ENCODE measurements around the gene YKT6.

YKT6 gene

DNA sequence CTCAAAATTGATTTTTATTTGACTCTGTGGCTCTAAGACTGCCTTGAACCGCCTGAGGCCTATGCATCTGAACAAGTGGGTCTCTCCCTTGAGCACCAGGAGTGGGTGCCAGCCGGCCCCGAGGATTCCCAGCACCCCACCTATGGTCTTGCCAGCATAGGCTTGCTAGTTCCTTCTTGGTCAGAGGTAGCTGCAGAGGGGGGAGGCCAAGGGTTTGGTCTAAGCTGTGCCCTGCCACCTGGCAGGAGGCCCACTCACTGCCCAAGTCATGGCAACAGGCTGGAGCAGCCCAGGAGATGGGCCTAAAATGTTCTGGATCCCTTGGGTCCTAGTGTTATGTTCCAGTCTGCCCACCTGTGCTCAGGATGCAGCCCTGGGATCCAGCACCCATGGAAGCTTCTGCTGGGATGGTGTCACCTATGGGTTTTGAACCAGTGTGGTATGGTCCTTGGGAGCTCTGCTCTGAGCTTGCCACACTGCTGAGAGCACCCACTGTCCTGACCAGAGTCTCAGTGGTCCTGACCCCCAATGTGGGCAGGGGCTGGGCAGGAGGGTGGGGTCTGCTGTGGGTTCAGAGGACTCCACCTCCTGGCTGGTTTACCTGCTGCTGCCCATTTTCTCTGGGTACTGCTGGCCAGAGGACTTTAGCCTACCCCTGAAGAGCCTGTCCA, 12.6 kb downstream of the YKT6 start:
- no peak for FAIRE-seq

DNA sequence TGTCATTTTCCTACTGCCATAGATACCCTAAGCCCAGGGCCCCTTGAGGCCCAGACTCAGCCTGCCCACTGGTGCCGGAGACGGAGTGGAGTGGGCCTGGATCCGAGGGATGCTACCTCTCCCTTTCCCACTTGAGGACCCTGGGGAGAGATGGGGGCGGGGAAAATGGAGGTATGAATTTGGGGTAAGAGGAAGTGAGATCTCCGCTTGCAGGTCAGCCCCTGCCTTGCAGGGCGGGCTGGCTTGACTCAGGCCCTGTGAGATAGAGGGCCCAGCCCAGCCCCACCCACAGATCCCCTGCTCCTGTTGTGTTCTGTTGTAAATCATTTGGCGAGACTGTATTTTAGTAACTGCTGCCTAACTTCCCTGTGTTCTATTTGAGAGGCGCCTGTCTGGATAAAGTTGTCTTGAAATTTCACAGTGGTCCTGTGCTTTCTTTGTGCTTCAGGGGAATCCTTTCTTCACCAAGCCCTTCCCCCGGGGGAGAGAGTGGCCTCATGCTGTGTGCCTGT, 13.2 kb downstream of the YKT6 start:
- no peak for DNase-seq (ENCODE audit: insufficient read length, low spot score)
- no peak for FAIRE-seq
- TF ChIP-seq POLR2A (IDR thresholded peaks at IDR 0.05; ENCODE audit: low read depth, low read length): no peak

More for the DNA sequence above, 12.6 kb downstream of the YKT6 start:
- no peak for TF ChIP-seq POLR2A (IDR thresholded peaks at IDR 0.05; ENCODE audit: low read depth, low read length)
- no peak for DNase-seq (ENCODE audit: insufficient read length, low spot score)

DNA sequence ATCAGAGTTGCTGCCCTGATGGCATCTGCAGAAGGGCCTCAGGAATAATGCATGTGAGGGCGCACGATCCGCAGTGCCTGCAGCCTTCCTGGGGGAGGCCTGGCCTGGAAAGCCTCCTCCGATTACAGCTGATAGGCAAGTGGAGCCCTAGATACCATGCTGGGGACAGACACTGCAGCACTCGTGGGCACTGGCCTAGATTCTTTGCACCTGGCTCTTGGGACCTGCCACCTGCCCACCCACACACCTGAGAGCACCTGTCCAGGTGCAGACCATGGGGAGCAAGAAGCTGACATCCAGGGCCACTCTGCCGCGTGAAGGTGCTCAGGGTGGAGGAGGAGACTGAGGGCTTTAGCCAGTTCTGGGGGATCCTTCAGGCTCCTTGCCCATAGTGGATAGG, 14.8 kb downstream of the YKT6 start:
- DNase-seq (ENCODE audit: insufficient read length, low spot score) (no peak), FAIRE-seq (no peak)
- no peak for TF ChIP-seq POLR2A (IDR thresholded peaks at IDR 0.05; ENCODE audit: low read depth, low read length)

DNA sequence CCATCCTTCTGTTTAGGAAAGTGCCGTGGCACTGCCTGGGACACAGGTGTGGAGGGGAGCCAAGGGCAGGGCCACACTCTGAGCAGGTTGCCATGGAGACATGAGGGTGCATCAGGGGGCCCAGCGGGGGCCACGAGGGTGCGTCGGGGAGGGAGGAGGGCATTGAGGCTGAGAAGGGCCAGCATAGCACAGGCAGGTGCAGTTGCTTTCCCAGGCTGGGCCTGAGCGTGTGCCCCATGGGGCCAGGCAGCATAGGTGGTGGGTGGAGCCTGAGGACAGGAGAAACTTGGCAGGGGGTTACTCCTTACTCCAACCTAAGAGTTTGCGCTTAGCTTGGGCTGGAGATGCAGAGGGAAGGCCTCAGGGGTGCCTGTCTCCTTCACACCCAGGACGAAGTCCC, 15.2 kb downstream of the YKT6 start:
- FAIRE-seq (no peak), DNase-seq (ENCODE audit: insufficient read length, low spot score) (no peak)
- TF ChIP-seq POLR2A (IDR thresholded peaks at IDR 0.05; ENCODE audit: low read depth, low read length): no peak

DNA sequence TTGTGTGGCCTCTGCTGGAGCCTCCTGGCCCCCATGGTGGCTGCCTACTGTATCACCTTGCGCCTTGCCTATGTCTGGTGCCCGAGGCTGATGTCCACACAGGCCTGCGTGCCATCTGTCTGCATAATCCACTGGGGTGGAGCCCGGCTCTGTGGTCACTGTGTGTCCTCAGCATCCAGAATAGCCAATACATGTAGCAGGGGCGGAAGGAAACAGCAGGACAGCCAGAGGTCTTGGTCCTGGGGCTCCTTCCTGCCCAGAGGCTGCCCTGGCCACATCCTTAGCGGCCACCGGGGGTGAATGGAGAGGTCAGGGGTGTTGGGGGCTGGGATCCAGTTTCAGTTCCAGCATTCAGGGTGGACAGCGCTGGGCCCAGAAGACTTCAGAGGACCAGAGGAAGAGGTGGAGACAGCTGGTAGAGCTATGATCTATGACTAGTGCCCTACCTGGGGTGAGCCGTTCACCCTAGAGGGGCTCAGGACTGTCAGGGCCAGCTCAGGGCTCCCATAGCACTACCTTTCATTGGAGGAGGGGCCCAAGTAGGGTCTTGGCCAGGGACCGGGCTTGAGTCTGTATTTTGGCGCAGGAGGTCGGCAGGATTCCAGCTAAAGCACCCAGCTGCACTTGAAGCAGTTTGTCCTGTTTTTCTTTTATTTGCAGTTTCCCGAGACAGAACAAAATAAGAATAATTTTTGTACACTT, 15.9 kb downstream of the YKT6 start:
- no peak for TF ChIP-seq POLR2A (IDR thresholded peaks at IDR 0.05; ENCODE audit: low read depth, low read length)
- FAIRE-seq: no peak
- DNase-seq (ENCODE audit: insufficient read length, low spot score): no peak

DNA sequence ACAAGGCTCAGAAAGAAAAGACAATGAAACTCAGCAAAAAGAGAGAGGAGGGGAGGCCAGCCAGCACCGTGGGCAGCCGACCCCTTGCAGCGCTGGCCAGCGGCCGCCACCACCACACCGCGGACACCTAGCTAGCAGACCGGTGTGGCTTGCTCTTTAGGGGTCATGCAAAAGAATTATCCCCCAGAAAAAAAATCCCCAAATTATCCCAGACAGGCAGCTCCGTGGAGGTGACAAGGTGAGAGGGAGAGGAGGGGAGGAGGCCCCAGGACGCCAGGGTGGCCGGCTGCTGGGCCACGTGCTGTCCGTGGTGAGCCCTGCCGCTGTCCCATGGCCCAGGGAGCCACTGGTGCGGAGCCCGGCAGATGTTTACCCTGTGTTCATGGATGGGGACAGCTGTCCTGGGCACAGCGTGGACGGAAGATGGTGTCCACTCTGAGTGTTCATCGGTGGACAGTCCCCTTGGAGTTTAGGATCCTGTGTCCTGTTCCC, 16.5 kb downstream of the YKT6 start:
- TF ChIP-seq POLR2A (IDR thresholded peaks at IDR 0.05; ENCODE audit: low read depth, low read length): no peak
- no peak for DNase-seq (ENCODE audit: insufficient read length, low spot score)
- FAIRE-seq: no peak

DNA sequence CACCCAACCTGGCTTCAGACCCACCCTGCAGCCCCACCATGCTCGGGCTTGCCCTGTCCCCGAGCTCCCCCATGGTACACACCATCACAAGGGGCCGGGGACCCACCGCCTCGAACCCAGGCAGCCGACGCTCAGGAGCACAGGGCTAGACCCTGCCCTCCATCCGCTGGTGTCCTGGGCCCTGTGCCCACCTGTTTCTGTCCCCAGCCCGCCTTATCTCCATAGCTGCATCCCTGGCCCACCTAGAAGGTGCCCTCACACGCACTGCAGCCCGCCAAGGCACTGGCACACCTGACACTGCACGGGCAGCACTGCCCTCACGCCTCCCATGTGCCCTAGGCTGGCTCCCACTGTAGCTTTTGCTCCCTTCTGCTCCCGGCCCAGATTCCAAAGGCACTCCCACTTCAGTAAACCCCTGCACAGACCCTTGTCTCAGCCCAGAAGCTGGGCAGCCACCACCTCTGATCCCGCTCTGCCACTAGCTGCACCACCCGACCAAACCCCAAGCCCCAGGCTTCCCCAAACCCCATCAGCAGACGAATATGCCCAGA, 17.1 kb downstream of the YKT6 start:
- TF ChIP-seq POLR2A (IDR thresholded peaks at IDR 0.05; ENCODE audit: low read depth, low read length): no peak
- no peak for DNase-seq (ENCODE audit: insufficient read length, low spot score)
- no peak for FAIRE-seq

DNA sequence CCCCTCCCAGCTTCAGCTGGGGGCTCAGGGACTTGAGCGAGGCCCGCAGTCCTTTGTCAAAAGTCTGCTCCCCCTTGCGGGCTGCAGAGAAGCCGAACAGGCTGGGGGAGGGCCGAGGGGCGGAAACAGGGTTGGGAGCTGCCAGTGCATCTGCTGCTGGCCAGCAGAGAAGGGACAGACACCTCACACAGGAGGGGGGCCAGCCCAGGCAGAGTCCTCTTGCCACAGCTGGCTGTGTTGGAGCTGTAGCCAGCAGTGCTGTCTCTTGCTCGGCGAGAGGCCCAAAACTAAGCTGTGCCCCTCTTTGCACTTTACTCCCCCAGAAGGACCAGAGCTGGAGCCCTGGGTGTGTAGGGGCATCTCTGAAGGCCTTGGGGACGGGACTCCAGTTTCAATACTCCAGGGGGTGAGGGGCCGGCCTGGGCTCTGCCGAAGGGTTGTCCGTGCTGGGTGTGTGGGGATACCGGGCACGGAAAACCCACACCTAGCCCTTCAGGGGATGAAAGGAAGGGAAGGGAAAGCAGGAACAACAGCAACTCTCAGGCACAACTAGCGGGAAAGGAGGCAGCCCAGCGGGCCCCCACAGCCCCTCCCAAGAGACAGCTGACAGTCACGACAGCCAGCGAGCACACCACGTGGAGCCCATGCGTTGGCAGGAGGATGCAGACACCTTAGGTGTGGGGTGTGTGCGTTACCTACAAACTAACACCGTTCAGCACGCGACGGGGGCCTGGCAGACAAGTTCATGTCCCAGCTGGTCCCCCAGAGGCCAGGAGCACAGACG, 17.8 kb downstream of the YKT6 start:
- no peak for TF ChIP-seq POLR2A (IDR thresholded peaks at IDR 0.05; ENCODE audit: low read depth, low read length)
- DNase-seq (ENCODE audit: insufficient read length, low spot score) (no peak), FAIRE-seq (no peak)

DNA sequence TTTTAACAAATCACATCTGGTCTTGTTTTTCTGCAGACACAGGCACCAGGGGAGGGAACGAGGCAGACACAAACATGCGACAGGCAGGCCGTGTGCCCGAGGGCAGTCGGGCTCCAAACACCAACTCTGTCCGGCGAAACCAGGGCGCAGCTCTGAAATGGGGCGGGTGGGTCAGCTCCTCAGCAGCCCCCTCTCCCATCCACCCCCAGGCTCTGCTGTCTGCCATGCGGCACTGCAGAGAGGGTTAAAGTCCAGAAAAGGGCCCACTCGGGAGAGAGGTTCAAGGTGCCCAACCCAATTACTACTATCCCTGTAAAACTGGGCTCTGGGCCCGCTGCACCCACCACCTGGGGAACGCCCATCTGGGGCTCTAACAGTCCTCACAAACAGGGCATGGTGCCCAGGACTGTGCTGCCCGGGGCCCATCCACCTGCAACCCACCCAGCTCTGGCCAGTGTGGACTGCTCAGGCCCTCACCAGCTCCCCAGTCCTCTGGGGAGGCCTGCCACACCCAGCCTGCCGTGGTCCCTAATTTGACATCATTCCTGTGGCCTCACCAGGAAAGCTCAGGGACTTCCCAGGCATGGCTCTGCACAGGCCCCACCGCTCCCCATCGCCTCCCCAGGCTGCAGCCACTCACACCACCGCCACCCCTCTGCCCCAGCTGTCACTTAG, 18.7 kb downstream of the YKT6 start:
- TF ChIP-seq POLR2A (IDR thresholded peaks at IDR 0.05; ENCODE audit: low read depth, low read length): no peak
- DNase-seq (ENCODE audit: insufficient read length, low spot score) (no peak), FAIRE-seq (no peak)

DNA sequence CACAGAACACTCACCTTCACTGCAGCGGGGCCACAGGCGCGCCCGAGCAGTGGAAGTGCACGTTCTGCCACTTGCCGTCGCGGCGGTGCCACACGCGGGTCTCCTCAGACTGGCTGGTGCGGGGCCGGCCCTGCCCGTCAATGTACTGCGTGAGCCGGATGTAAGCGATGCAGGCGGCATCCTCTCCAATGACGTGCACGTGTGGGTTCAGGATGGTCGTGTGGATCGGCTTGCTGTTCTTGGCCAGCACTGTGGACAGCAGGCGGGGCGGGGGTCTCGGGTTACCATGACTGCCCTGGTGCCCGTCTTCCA, 19.2 kb downstream of the YKT6 start:
- no peak for TF ChIP-seq POLR2A (IDR thresholded peaks at IDR 0.05; ENCODE audit: low read depth, low read length)
- DNase-seq (ENCODE audit: insufficient read length, low spot score) (no peak), FAIRE-seq (no peak)

DNA sequence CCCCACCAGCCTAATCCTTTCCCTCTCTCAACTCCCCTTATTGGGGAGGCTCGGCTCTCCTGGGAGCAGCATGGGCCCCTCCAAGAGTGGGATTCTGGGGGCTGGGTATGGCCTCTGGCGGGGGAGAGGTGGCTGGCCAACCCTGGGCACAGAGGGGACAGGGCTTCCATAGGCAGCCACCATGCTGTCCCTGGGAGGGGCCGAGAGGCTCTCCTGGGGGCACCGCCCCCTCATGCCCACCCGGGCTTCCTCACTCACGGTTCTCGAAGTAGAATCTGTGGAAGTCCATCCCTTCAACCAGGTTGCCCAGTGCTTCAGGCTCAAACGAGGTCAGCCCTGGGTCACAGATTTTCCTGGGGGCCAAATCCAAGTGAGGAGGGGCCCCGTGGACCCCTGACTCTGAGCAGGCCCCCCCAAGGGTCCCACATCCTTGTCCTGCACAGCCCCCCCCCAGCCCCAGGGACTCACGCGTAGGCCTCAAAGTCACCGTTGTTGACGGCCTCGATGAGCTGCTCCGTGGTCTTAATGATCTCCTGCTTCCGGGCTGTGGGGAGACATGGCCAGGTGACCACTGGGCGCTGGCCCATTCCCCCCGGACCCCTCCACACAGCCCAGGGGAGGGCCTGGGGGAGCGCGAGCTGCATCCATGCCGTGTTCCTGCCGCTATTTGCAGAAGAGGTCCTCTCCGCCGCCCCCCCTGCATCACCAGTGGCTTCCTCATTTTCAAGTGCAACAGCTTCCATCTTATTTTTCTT, 19.8 kb downstream of the YKT6 start:
- DNase-seq (ENCODE audit: insufficient read length, low spot score) (no peak), FAIRE-seq (no peak)
- no peak for TF ChIP-seq POLR2A (IDR thresholded peaks at IDR 0.05; ENCODE audit: low read depth, low read length)

DNA sequence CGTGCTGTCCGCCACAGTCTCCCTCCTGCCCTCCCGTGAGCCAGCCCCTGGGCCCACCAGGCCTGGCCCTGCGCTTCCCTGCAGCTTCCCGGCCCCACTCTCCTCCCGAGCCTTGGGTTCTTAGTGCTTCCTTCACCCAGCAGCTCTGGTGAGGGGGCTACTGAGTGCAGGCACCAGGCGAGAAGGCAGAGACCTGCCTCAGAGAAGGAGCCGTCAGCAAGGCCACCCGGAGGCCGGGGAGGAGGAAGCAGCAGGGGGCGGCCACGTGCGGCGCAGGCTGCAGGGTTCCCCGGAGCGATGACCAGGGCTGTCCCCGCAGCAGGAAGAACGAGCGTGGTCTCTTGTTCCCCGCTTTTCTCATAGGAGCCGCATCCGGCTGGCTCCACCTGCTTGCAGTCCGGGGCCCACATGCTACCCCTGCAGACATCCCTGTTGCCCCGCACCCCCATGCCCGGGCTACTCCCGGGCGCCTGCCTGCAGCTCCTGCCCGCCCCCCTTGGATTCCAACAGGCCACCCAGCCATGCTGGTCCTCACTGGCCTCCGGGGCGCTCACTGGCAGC, 20.5 kb downstream of the YKT6 start:
- DNase-seq (ENCODE audit: insufficient read length, low spot score) (no peak), FAIRE-seq (no peak)
- TF ChIP-seq POLR2A (IDR thresholded peaks at IDR 0.05; ENCODE audit: low read depth, low read length): no peak

DNA sequence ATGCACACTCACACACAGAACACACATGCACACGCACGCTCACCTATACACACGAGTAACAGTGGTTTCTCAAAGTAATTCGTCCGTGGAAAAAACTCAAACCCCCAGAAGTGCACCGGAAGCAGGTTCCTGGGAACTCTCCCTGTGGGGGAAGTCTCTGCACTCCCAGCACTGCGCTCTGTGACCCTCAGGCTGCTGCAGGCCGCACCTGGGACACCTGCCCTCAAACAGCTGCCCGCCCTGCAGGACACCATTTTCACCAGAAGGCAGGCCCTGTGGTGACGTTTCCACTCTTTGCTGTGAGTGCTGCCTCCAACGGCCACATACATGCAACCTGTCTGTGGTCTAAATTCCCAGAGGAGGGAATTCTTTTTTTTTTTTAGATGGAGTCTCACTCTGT, 21.3 kb downstream of the YKT6 start:
- TF ChIP-seq POLR2A (IDR thresholded peaks at IDR 0.05; ENCODE audit: low read depth, low read length): no peak
- DNase-seq (ENCODE audit: insufficient read length, low spot score) (no peak), FAIRE-seq (no peak)

All from H54 (cell line).